Measurements from ENCODE around the gene PLCH1. TPM values are rescaled to one million over a fixed set of nuclear protein-coding genes. Genes with fewer than 3 reads are reported as not detected.

PLCH1 gene
- total and polyA plus RNA-seq, 2 of the 8 experiments (the other 6 are each of a cell fraction or from before 2014, with no cell fraction given): 5.8 to 17.2 TPM

DNA sequence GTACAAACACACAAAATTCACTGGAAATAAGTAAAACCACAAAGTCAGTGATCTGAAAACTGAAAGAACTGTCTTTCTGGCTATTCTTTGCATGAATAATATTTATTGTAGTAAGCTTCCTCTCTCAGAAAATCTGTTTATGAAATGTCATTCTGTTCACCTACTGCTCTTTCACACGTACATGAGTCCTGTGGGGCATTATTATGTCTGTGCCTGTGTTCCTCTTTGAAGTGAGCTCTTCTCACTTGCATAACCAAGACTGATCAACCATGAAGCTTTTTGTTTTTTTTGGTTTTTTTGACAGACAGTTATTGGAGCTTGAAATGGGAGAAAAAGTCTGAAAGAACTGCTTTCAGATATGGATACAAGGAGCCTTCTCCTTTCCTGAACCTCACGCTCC, 195.8 kb downstream of the PLCH1 start:
- Histone ChIP-seq H4K8ac (ENCODE audit: extremely low read depth, insufficient read depth, low read length) (no peak overlapping the region), H2AK5ac (ENCODE audit: low read depth, low read length) (no peak overlapping the region), H3K36me3 (ENCODE audit: control insufficient read depth in 2 of 4, insufficient read depth in 4 of 4, low read length in 3 of 4) (peaks cover 0 to 7% (median 1%) of the 10 kb centered on the region in 4 experiments; a peak in 3 of 8 replicates), H3K79me1 (ENCODE audit: low read depth, low read length) (no peaks in the 10 kb centered on the region), H2BK20ac (ENCODE audit: low read length) (no peak overlapping the region), H3K4me1 (replicated peaks in 1 of 4; ENCODE audit: control insufficient read depth in 3 of 4, insufficient read depth in 4 of 4, low read length in 3 of 4) (no peaks in the 10 kb centered on the region), H2BK120ac (replicated peaks; ENCODE audit: low read depth, low read length) (no peak overlapping the region), H4K5ac (ENCODE audit: insufficient read length, low read depth, low read length) (no peak overlapping the region), H2BK15ac (ENCODE audit: low read length) (no peak overlapping the region), H3K4ac (replicated peaks; ENCODE audit: insufficient read length, low read depth, low read length) (no peak overlapping the region), H3K79me2 (ENCODE audit: control insufficient read depth in 1 of 2, insufficient read depth in 2 of 2, low read length in 2 of 2) (no peaks in the 10 kb centered on the region), H3K23me2 (ENCODE audit: low read depth, low read length) (no peaks in the 10 kb centered on the region), H3K56ac (replicated peaks; ENCODE audit: insufficient read length, low read depth, low read length) (no peak overlapping the region), H2AFZ (ENCODE audit: low read length) (no peak overlapping the region), H3K27ac (ENCODE audit: low read depth, low read length) (no peak overlapping the region), H3K9ac (replicated peaks in 1 of 4; ENCODE audit: extremely low read depth in 1 of 4, low read depth in 3 of 4, low read length in 3 of 4) (no peak overlapping the region), H3K4me2 (ENCODE audit: insufficient read depth in 1 of 2, low read depth in 2 of 2, low read length in 2 of 2) (no peak overlapping the region), H3K27me3 (replicated peaks in 1 of 4; ENCODE audit: control insufficient read depth in 3 of 4, extremely low read depth in 1 of 4, insufficient read depth in 3 of 4, low read length in 3 of 4) (no peaks in the 10 kb centered on the region), H3K18ac (ENCODE audit: extremely low read depth, low read length) (no peak overlapping the region), H3K4me3 (ENCODE audit: extremely low read depth in 1 of 4, insufficient read depth in 2 of 4, low read depth in 3 of 4, low read length in 4 of 4) (no peak overlapping the region), H3K9me3 (ENCODE audit: insufficient read depth in 2 of 2, low read depth in 1 of 2, low read length in 1 of 2) (no peaks in the 10 kb centered on the region), H4K91ac (replicated peaks; ENCODE audit: insufficient read length, low read length) (no peak overlapping the region), H3K14ac (ENCODE audit: insufficient read length) (no peak overlapping the region), H3K23ac (ENCODE audit: insufficient read length) (no peak overlapping the region), H4K20me1 (replicated peaks in 1 of 2; ENCODE audit: control insufficient read depth in 1 of 2, insufficient read depth in 2 of 2, low read length in 2 of 2) (no peaks in the 10 kb centered on the region), H2BK12ac (ENCODE audit: low read depth, low read length) (no peak overlapping the region), H2BK5ac (ENCODE audit: low read depth, low read length) (no peak overlapping the region)
- TF ChIP-seq GTF2F1 (IDR thresholded peaks at IDR 0.05; ENCODE audit: borderline replicate concordance, low read depth, low read length) (no peak), YY1 (IDR thresholded peaks at IDR 0.05; ENCODE audit: low read depth, low read length) (no peak), ASH2L (IDR thresholded peaks at IDR 0.05; ENCODE audit: low read length) (no peak), EZH2 (IDR thresholded peaks at IDR 0.05; ENCODE audit: low read depth, low read length, severe bottlenecking) (no peak), RNF2 (IDR thresholded peaks at IDR 0.05; ENCODE audit: borderline replicate concordance, low read depth, low read length, missing control alignments, poor library complexity, severe bottlenecking) (no peak), NRF1 (IDR thresholded peaks at IDR 0.05; ENCODE audit: low read depth, low read length) (no peak), SIRT6 (IDR thresholded peaks at IDR 0.05; ENCODE audit: low read length) (no peak), SP4 (IDR thresholded peaks at IDR 0.05; ENCODE audit: low read length) (no peak), HDAC6 (IDR thresholded peaks at IDR 0.05; ENCODE audit: low read depth, low read length) (no peak), NANOG (IDR thresholded peaks at IDR 0.05; ENCODE audit: insufficient read depth, low read depth, low read length, poor library complexity, severe bottlenecking) (no peak)
- TF ChIP-seq, protein P1, sequence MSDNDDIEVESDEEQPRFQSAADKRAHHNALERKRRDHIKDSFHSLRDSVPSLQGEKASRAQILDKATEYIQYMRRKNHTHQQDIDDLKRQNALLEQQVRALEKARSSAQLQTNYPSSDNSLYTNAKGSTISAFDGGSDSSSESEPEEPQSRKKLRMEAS (IDR thresholded peaks at IDR 0.05): no peak
- DNase-seq (ENCODE audit: low read depth in 1 of 2, low spot score in 2 of 2): no peak
- WGBS, 2 experiments (ENCODE audit: extremely low coverage in 1 of 2, insufficient coverage in 1 of 2, insufficient read length in 1 of 2, insufficient replicate concordance in 2 of 2, low coverage in 1 of 2, low lambda C conversion rate in 2 of 2, missing lambda C conversion rate in 1 of 2): 97% methylated on average over 2 of the region's 2 CpGs; no CpG with 5 or more reads in 1 of the 2 experiments
- ChIA-PET POLR2A (ENCODE audit: partially characterized antibody) (no interaction called here), CTCF (ENCODE audit: partially characterized antibody) (interaction anchor here (1.0 kb wide), 1 partner anchor 14 kb away, joined by 4 read pairs; no protein-coding TSS in a partner anchor)
- no peak for FAIRE-seq

Data from H1 (cell line).